Dermis blood vessel endothelial cell (primary cell): ENCODE measurements around the gene STXBP4. TPM values are rescaled to one million over a fixed set of nuclear protein-coding genes. Genes with fewer than 3 reads are reported as not detected.

Source experiments
- DNase-seq: peaks from one replicate; pipeline ENCODE4 v3.0.0; 2010
- total RNA-seq: library from RNA; depleted of rRNA; stranded (reverse); fragments of >200 nt; gene quantifications from 2 replicates; pipeline ENCODE4 v1.2.3, GENCODE V29; 2014

Gene STXBP4
- total RNA-seq, 1 donor from 2014 or later, result 8.7 TPM

GRCh38 chr17:55124730-55125360 is 156.3 kb downstream of the STXBP4 start:
- DNase-seq, result no peak

DNA sequence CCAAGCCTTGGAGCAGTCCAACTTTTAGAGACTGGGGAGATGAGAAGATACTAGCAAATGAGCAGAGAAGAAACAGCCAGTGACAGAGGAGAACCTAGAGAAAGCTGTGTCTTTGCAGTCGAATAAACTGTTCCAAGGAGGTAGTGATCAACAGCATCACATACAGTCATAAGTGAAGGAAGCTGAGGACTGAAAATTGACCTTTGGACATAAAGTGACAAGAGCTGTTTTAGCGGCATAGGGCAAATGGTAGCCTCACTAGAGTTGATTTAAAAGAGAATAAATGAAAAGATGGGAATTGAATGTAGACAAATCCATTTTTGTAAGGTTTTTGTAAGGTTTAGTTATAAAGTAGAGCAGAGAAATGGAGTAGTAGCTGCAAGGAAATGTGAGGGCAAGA is 165.0 kb downstream of the STXBP4 start:
- DNase-seq, result no peak

DNA sequence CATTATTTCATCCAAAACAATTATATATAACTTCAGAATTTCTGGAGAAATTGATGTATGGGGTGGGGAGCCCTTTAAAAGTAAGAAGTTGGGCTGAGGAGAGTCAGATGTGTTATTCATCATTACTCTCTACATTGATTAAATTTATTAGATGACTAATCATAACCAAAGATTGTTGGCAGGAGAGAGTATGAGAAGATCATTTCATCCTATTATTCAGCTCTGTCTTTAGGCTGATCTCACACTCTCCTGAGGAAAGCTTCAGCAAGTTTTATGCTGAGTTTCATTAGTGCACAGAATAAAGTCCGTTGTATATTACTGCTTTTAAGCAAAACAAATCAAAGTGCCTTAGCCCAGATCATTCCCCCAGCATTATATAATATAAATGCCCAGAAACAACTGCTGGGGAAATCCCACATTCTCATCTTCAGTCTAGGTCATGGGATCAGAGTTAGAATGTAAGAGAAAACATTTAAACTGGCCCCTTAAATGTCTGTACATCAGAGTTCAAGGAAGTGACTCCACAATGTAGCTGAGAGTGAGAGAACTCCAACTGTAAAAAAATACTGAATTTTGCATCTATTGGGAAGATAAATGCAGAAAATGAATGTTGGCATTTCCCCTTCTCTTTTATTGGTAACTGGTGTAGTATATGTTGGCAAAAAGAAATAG is 166.1 kb downstream of the STXBP4 start:
- no peak for DNase-seq

- DNase-seq, result no peak
Measured at GRCh38 chr17:55140809-55141208, 172.2 kb downstream of the STXBP4 start.

- no peak for DNase-seq
Measured at GRCh38 chr17:55144518-55144917, 176.0 kb downstream of the STXBP4 start.

- no peak for DNase-seq
Measured at GRCh38 chr17:55149485-55149884, 180.9 kb downstream of the STXBP4 start.

DNA sequence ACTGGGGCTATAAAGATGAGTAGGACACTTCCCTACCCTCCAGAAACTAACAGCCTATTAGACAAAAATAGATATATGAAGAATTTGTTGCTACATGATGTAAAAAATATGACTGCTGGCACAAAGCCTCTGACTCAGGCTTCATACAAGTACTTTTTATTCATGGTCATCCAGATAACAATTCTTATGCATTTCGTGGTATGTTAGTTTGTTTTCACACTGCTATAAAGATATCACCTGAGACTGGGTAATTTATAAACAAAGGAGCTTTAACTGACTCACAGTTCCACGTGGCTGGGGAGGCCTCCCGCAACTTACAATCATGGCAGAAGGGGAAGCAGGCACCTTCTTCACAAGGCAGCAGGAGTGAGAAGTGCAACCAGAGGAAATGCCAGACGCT is 183.7 kb downstream of the STXBP4 start:
- no peak for DNase-seq

GRCh38 chr17:55154101-55154500 is 185.5 kb downstream of the STXBP4 start:
- DNase-seq, result no peak

GRCh38 chr17:55155856-55156560 is 187.4 kb downstream of the STXBP4 start:
- DNase-seq, result no peak

- DNase-seq, result no peak
Measured at GRCh38 chr17:55157165-55157564, 188.6 kb downstream of the STXBP4 start.

DNA sequence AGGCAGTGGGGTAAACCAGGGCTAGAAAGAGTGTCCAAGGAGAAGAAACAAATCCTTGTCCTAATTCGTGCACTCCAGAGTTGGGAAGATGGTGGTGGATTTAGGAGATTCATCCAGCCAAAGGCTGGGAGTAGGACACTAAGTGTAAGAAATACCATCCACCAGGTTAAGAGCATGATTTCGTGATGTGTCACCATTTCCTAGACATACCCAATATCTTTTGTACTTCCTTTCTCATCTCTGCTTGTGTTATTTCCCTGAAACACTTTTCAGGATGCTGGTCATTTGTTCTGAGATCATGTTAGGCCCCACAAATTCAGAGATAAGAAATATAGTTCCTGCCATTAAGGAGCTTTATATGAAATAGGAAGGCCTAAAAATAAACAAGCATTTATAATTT is 189.9 kb downstream of the STXBP4 start:
- peak; percentile 37 for DNase-seq

GRCh38 chr17:55159251-55159650 is 190.7 kb downstream of the STXBP4 start:
- DNase-seq, result no peak

DNA sequence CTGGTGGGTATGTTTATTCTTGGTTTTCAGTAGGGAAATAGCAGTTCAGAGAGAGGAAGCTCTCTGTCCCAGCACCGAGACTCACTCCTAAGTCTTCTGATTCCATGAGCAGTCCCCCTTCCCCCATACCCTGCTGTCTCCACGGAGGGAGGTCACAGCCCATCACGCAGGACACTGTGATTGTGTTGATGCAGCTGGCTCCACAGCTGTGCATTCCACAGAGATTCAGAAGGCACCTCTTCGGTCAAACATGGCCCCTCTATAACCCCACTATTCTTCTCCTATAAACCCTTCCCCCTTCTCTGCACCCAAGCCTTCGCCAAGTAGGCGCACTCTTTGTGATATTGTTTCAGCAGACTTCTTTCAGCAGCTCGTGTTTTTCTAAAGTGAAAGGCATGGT is 191.9 kb downstream of the STXBP4 start:
- DNase-seq, result no peak

DNA sequence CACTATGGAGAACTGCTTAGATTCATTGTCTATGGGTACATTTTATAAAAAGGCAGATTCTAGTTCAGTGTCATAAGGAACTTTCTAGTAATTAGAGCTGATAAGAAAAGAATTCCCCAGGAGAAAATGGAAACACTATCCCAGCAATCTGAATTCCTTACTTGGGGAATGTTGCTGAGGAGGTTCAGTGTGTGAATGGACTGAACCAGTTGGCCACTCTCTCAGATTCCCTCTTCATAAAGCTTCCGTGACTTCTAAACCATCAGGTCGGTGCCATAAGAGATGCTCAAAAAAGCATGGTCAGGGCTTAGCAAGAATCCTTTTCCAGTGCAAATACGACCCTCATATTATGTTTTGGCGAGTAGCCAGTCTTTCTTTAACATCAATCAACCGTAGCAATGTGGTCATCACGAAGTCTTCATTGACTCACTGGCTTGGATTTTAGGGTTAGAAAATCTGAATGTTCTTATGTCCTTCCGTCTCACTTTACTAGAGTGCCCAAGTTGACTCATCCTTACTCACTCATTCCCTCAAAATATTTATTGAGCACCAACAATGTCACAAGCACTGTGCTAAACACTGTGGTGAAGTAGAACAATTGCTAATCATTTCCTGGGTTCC is 193.5 kb downstream of the STXBP4 start:
- DNase-seq, result peak; percentile 39

GRCh38 chr17:55162556-55162946 is 194.0 kb downstream of the STXBP4 start:
- DNase-seq, result no peak

DNA sequence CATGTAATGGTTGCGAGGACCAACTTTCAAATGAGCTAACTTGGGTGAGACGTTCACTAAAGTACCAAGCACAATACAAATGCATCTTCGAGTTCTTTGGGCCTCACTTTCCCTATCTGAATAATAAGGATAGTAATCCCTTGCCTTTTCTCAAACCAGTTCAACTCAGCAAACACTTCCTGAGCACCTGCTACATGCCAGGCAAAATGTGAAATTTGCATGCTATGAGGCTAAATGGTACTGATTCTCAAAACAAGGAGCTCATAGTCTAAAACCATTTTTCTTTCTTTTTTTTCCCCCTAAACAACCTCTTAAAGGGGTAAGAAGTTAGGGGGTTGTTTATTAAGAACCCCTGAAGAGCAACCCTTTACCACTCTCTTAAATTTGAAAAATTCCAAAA is 194.8 kb downstream of the STXBP4 start:
- no peak for DNase-seq

DNA sequence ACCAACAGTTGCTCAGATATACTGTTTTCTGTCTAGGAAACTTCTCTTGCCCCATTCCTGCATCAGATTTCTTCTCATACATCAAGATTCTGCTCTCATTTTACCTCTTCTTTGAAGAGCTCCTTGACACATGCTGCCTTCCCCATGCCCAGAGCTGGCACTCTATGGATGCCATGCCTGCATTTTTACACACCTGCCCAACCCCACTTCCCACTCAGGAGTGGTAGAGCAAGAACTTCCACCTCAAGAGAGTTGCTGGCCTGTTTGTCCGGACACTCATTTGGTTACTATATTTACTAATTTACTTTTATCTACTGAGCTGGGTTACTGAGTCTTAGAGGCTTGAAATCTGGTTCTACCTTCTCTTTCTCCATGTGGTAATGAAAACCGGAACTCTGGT is 197.9 kb downstream of the STXBP4 start:
- DNase-seq, result no peak

GRCh38 chr17:55167024-55167725 is 198.6 kb downstream of the STXBP4 start:
- peak; percentile 9 for DNase-seq

GRCh38 chr17:55168958-55169687 is 200.6 kb downstream of the STXBP4 start:
- no peak for DNase-seq

GRCh38 chr17:55171634-55172328 is 203.2 kb downstream of the STXBP4 start:
- no peak for DNase-seq

GRCh38 chr17:55172612-55173011 is 204.0 kb downstream of the STXBP4 start:
- DNase-seq, result no peak

- no peak for DNase-seq
Measured at GRCh38 chr17:55174133-55174532, 205.6 kb downstream of the STXBP4 start.
